Gastrocnemius medialis (tissue), 4 donors: ENCODE results near the gene C10orf71. TPM values are rescaled to one million over a fixed set of nuclear protein-coding genes. Genes with fewer than 3 reads are reported as not detected.

Source experiments
- ATAC-seq, 2 donors: fragments of 150-250 bp; one replicate each; pipeline ENCODE4 v1.9.1; 2016
- DNase-seq, 2 donors: peaks; one replicate each; pipeline ENCODE4 v3.0.0-alpha.2; 2019
- H3K27ac ChIP-seq, 4 donors: fragments of 200-600 bp; sonication (generic); 1 replicate in 1 of 4; 2 replicates in 3 of 4; pipeline ENCODE4 v1.5.1; 2016 to 2018; ENCODE audit warnings: mild to moderate bottlenecking in 2 of 4, moderate library complexity in 1 of 4
- H3K27me3 ChIP-seq, 3 donors: fragments of 200-600 bp; sonication (generic) in 2 of 3; 1 replicate in 1 of 3; 2 replicates in 2 of 3; pipeline versions ENCODE4 v1.5.1 to v1.6.0; 2016 to 2019; ENCODE audit warnings: mild to moderate bottlenecking in 1 of 3, moderate library complexity in 1 of 3
- H3K36me3 ChIP-seq, 2 donors: fragments of 200-600 bp; sonication (generic) in 1 of 2; one replicate each; pipeline ENCODE4 v1.5.1; 2017 to 2018
- H3K4me1 ChIP-seq, 2 donors: fragments of 200-600 bp; sonication (generic) in 1 of 2; one replicate each; pipeline ENCODE4 v1.5.1; 2016 to 2017; ENCODE audit warnings: mild to moderate bottlenecking in 2 of 2
- H3K4me3 ChIP-seq, 4 donors: fragments of 200-600 bp; sonication (generic) in 3 of 4; 1 replicate in 1 of 4; 2 replicates in 3 of 4; pipeline ENCODE4 v1.5.1; 2016 to 2019; ENCODE audit warnings: mild to moderate bottlenecking in 2 of 4
- H3K9me3 ChIP-seq, 3 donors: fragments of 200-600 bp; sonication (generic) in 2 of 3; 1 replicate in 1 of 3; 2 replicates in 2 of 3; pipeline ENCODE4 v1.5.1; 2016 to 2019
- POLR2A ChIP-seq, 2 donors: fragments of 450-650 bp; IDR thresholded peaks; one replicate each; pipeline ENCODE4 v1.6.1; 2017; ENCODE audit warnings: antibody characterized with exemption in 2 of 2, mild to moderate bottlenecking in 2 of 2, moderate library complexity in 2 of 2
- in situ Hi-C, 4 donors: fragments of 200-750 bp; cut with MboI; loops; one replicate each; pipeline versions ENCODE4 v1.15.0 to v1.8.0; 2017; ENCODE audit warnings: low sequenced_read_pairs in 4 of 4
- intact Hi-C: fragments of 100-400 bp; cut with DNase I; formaldehyde crosslinking; loops from one replicate; pipeline ENCODE4 v1.15.1; 2023; ENCODE audit warnings: low total_unique reads
- total RNA-seq, 4 donors: library from RNA; depleted of rRNA; stranded (reverse); fragments of >200 nt; gene quantifications; one replicate each; pipeline versions ENCODE4 v1.1.0 to v1.2.3, GENCODE V29; 2016
- TF ChIP-seq, protein P1 (sequence below), 5 experiments: fragments of 450-650 bp in 3 of 5; fragments of 200-600 bp in 2 of 5; sonication (generic) in 2 of 5; IDR thresholded peaks in 4 of 5; conservative IDR thresholded peaks in 1 of 5; 1 replicate in 4 of 5; 2 replicates in 1 of 5; pipeline ENCODE4 v1.5.1; 2016 to 2019; ENCODE audit warnings: antibody characterized with exemption in 5 of 5, mild to moderate bottlenecking in 3 of 5, moderate library complexity in 3 of 5

Gene C10orf71
- total RNA-seq, 4 donors from 2014 or later, result 26.5 to 208 (median 69.6) TPM

DNA sequence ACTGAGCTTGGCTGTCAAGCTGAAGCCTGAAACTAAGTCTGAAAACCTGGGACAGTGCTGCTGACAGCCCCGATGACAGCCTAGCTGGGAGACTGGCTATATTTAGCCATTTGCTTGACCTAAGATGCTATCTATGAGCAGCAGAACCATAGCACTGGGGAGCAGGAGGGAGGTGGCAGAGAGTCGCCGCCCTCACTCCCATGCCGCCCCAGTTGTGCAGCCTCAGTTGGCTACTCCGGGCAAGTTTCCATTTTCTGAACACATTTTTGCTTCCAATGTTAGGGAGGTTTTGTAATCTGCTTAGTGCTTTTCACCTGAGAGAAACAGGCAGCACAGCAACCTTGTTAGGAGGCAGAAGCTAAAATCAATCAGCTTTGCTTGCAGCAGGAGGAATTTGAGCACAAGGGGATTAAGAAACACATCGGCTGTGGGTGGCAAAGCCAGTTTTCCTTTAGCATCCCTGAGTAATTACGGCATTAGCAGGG lies 20.4 kb upstream of the C10orf71 start:
- ATAC-seq (peak; percentile 81 to 88), DNase-seq (peak in 1 of 2 donors; percentile 53)
- peak in 1 of 2 donors; percentile 57 for TF ChIP-seq POLR2A (IDR thresholded peaks at IDR 0.05)
- TF ChIP-seq, protein P1, sequence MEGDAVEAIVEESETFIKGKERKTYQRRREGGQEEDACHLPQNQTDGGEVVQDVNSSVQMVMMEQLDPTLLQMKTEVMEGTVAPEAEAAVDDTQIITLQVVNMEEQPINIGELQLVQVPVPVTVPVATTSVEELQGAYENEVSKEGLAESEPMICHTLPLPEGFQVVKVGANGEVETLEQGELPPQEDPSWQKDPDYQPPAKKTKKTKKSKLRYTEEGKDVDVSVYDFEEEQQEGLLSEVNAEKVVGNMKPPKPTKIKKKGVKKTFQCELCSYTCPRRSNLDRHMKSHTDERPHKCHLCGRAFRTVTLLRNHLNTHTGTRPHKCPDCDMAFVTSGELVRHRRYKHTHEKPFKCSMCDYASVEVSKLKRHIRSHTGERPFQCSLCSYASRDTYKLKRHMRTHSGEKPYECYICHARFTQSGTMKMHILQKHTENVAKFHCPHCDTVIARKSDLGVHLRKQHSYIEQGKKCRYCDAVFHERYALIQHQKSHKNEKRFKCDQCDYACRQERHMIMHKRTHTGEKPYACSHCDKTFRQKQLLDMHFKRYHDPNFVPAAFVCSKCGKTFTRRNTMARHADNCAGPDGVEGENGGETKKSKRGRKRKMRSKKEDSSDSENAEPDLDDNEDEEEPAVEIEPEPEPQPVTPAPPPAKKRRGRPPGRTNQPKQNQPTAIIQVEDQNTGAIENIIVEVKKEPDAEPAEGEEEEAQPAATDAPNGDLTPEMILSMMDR (IDR thresholded peaks at IDR 0.05 in 4 of 5, conservative IDR thresholded peaks at IDR 0.05 in 1 of 5), result no peak
- intact Hi-C loops, result loop anchor here (1.0 kb wide), 1 partner anchor 20 kb away; no protein-coding TSS in a partner anchor
- no peak overlapping the region for H3K4me3 ChIP-seq
- H3K36me3 ChIP-seq, result no peaks in the 10 kb centered on the region
- no peaks in the 10 kb centered on the region for H3K27me3 ChIP-seq
- H3K9me3 ChIP-seq, result no peaks in the 10 kb centered on the region
- in situ Hi-C loops, result no loop called here
- peaks cover 40 to 64% of the 10 kb centered on the region in 2 donors for H3K4me1 ChIP-seq
- H3K27ac ChIP-seq, result peak overlapping the region; percentile 80 to 92 (median 86)

DNA sequence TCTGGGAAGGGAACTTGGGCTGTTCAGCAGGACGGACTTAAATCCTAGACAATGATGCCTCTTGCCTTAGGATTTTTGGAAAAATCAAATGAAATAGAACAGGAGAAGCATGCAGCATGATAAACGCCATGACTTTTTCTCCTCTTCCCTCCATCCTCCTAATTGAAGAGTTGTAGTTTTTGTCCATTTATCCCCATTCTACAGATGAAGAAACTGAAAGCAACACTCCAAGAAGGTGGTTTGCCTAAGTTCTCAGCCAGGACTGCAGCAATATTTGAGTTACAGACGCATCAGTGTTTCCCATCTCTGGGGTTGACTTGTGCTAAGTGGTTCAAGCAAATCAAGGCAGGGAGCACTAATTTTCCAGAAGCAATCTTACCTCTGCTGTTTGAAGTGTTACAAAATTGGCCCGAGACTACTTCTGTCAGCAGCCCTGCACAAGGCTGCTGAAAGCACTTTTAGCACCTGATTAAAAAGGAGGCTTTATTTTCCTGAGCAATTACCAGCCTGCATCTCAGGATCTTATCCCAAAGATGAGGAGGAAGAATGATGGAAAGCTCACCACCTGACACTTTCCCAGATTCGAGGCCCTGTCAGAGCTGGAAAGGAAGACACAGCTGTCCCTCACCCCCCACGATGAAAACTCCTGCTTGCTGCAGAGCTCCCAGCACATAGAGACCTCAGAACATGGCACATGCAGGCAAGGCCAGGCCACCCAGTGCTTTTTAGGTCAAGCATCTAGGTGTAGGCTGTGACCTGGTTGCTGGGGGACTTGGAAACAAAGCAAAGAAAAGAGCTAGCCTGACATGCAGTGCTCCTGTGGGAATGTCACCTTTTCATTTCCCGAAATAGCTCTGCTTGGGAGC lies 19.7 kb upstream of the C10orf71 start:
- intact Hi-C loops, result no loop called here
- H3K27ac ChIP-seq, result peak overlapping the region; percentile 80 to 92 (median 86)
- H3K9me3 ChIP-seq, result no peaks in the 10 kb centered on the region
- H3K4me3 ChIP-seq, result no peak overlapping the region
- no peak for ATAC-seq
- TF ChIP-seq, protein P1 (IDR thresholded peaks at IDR 0.05 in 4 of 5, conservative IDR thresholded peaks at IDR 0.05 in 1 of 5), result no peak
- TF ChIP-seq POLR2A (IDR thresholded peaks at IDR 0.05), result no peak
- H3K36me3 ChIP-seq, result no peaks in the 10 kb centered on the region
- in situ Hi-C loops, result no loop called here
- peaks cover 42 to 64% of the 10 kb centered on the region in 2 donors for H3K4me1 ChIP-seq
- H3K27me3 ChIP-seq, result no peaks in the 10 kb centered on the region
- DNase-seq, result no peak

DNA sequence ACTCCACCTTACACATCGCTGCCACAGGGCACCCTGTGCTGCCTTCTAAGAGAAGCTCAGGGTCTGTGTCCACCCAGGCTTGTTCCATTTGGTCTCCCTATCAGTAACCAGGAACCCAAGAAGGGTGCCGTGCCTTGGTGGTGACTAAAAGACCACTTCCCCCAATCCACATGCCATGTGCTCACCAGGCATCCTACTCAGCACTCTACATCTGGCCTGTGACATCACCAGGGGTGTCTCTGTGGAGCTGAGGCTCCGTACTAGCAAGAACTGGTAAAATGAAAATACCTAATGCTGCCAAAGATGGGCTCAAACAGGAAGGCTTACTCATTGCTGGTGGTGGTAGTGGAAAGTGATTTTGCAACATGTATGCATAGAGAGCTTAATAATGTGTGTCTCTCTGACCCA lies 19.0 kb upstream of the C10orf71 start:
- H3K4me3 ChIP-seq, result no peak overlapping the region
- no peak for TF ChIP-seq POLR2A (IDR thresholded peaks at IDR 0.05)
- TF ChIP-seq, protein P1 (IDR thresholded peaks at IDR 0.05 in 4 of 5, conservative IDR thresholded peaks at IDR 0.05 in 1 of 5), result no peak
- H3K9me3 ChIP-seq, result no peaks in the 10 kb centered on the region
- intact Hi-C loops (no loop called here), in situ Hi-C loops (no loop called here)
- ATAC-seq (peak in 1 of 2 donors; percentile 18), DNase-seq (no peak)
- H3K4me1 ChIP-seq, result peaks cover 42 to 64% of the 10 kb centered on the region in 2 donors
- H3K27me3 ChIP-seq, result no peaks in the 10 kb centered on the region
- H3K27ac ChIP-seq, result peak overlapping the region; percentile 80 to 92 (median 86)
- H3K36me3 ChIP-seq, result no peaks in the 10 kb centered on the region

DNA sequence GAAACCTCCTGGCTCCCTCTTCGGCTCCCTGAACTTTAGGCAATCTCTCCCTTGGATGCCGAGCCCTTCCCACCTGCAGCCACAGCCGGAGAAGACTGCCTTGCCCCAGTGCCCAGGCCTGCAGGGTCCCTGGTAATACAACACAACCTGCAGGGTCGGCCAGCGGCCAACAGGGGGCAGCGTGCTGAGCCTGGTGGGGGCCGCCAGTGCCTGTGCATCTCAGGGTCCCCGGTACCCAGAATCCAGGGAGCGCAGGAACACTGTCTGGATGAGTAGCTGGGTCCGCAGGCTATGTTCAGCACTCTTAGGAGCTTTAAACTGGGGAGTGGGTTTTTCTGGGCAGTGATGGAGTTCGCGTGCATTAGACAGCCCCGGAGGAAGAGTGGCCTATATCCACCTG lies 17.5 kb upstream of the C10orf71 start:
- H3K36me3 ChIP-seq, result no peaks in the 10 kb centered on the region
- no peak overlapping the region for H3K4me3 ChIP-seq
- no peak for ATAC-seq
- in situ Hi-C loops (no loop called here), intact Hi-C loops (no loop called here)
- TF ChIP-seq, protein P1 (IDR thresholded peaks at IDR 0.05 in 4 of 5, conservative IDR thresholded peaks at IDR 0.05 in 1 of 5), result peak in 1 of 5 experiments; percentile 49
- no peak for TF ChIP-seq POLR2A (IDR thresholded peaks at IDR 0.05)
- H3K27me3 ChIP-seq, result no peaks in the 10 kb centered on the region
- peaks cover 42 to 64% of the 10 kb centered on the region in 2 donors for H3K4me1 ChIP-seq
- no peaks in the 10 kb centered on the region for H3K9me3 ChIP-seq
- DNase-seq, result no peak
- peak overlapping the region; percentile 43 to 92 (median 86) for H3K27ac ChIP-seq
